CD1c-positive myeloid dendritic cell (primary cell): ENCODE data around the gene SEC24C.
"Not testable (repeated sequence)": the region's sequence is repeated elsewhere in the genome, so short reads cannot be mapped to it uniquely, and the experiment has no call there.

Experiments
- DNase-seq: peaks from one replicate; pipeline ENCODE4 v3.0.0-alpha.2; 2016; ENCODE audit errors: extremely low spot score

SEC24C gene

GRCh38 chr10:73771722-73772280 is 27.6 kb downstream of the SEC24C start:
- DNase-seq: peak; percentile 92

DNA sequence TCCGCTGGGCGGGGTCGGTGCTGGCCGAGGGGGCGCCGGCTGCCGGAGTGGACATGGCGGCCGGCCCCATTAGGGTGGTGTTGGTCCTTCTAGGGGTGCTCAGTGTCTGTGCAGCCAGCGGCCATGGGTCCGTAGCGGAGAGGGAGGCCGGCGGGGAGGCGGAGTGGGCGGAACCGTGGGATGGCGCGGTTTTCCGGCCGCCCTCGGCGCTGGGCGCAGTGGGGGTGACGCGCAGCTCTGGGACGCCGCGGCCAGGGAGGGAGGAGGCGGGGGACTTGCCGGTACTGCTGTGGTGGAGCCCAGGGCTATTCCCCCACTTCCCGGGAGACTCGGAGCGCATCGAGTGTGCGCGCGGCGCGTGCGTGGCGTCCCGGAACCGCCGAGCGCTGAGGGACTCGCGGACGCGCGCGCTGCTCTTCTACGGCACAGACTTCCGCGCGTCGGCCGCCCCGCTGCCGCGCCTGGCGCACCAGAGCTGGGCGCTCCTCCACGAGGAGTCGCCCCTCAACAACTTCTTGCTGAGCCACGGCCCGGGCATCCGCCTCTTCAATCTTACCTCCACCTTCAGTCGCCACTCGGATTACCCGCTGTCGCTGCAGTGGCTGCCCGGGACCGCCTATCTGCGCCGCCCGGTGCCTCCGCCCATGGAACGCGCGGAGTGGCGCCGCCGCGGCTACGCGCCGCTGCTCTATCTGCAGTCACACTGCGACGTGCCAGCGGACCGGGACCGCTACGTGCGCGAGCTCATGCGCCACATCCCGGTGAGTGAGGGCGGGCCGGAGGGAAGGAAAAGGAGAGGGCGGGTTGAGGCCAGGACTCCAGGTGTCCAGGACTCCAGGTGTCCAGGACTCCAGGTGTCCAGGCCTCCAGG is 28.3 kb downstream of the SEC24C start:
- peak; percentile 95 for DNase-seq

GRCh38 chr10:73773152-73773879 is 29.1 kb downstream of the SEC24C start:
- no peak for DNase-seq

- no peak for DNase-seq
Measured at GRCh38 chr10:73774637-73775036, 30.5 kb downstream of the SEC24C start.

- DNase-seq: no peak
Measured at GRCh38 chr10:73779018-73779417, 34.8 kb downstream of the SEC24C start.

DNA sequence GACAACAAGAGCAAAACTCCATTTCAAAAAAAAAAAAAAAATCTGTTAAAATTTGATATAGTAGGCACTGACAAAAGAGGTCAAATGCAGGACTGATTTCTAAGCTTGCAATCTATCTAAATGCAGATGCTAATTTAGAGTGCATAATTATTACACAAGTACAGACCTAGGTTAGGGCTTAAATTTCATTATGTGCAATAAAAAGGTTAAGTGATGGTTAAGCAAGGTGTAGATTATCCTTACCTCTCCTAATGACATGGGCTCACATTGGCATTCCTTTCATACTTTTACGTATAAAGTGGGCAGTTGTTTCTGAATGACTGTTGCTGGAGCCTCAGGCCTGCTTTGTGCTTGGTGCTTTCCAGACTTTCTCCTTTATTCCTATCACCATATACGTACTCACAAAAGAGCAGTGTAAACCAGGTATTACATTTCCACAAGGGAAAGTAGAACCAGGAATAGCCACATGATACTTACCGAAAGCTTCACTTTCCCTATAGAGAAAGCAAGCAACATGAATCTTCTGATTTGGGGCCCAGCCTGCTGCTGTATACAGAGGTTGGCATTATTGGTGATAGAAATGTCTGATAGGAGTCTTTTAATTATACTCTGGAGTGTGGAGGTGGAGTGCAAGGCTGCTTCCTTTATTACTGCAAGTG is 35.5 kb downstream of the SEC24C start:
- no peak for DNase-seq

DNA sequence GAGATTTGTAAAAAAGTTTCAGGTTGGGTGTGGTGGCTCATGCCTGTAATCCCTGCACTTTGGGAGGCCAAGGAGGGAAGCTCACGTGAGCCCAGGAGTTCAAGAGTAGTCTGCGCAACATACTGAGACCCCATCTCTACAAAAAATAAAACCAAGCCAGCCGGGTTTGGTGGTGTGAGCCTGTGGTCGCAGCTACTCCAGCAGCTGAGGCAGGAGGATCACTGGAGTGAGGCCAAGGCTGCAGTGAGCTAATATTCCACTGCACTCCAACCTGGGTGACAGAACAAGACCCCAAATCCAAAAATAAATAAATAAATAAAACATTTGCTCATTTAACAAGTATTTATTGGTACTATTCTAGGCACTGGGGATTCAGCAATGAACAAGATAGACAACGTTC is 36.1 kb downstream of the SEC24C start:
- no peak for DNase-seq

- no peak for DNase-seq
Measured at GRCh38 chr10:73780966-73781365, 36.8 kb downstream of the SEC24C start.

DNA sequence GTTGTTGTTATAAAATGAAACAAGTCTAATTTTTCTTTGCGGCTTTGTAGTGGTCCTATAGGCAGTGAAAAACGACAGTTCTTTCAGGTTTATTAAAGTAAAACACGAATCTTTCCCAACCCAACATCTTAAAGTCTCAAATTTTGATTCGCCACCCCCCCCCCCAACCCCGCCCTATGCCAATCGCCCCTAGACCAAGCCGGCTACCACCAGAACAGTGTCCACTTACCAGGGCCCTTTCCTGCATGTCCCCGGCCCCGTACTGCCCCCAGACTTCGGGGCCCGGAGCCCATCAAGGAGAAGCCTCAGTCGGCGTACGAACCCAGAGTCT is 37.3 kb downstream of the SEC24C start:
- DNase-seq: no peak

GRCh38 chr10:73781879-73782748 is 37.9 kb downstream of the SEC24C start, which contains the start of gene CHCHD1:
Gene CHCHD1 (plus strand): TSS chr10:73782048. CDS start chr10:73782076, 28 bp downstream.
- DNase-seq: peak; percentile 94

GRCh38 chr10:73782749-73783085 is 38.5 kb downstream of the SEC24C start:
- DNase-seq: no peak

DNA sequence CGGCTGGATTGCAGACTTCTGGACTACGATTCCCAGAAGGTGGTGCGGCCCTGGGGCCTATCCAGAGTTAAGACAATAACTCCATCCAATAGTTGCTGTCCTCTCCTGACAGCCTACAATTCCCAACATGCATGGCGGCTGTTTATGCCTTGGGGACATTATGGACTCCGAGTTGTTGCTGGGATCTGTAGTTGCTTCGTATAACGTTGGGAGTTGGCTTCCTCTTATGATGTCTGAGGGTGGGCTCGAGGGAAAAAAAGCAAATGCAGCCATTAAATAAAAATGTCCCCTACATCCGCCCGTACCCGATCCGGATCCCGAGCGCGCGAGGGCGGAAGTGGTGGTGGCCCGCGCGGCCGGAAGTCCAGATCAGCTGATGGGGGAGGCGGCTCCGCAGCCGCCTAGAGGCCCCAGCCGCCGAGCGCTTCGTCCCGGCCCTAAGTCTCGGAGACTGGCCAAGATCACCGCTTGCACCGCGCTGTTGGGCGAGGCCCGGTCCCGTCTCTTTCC is 41.1 kb downstream of the SEC24C start, which contains the start of gene ZSWIM8:
ZSWIM8 (plus strand) TSS at position 396 of the 510 bp plus-strand sequence. CDS start 273 bp downstream, outside the sequence.
- DNase-seq: peak; percentile 94

DNA sequence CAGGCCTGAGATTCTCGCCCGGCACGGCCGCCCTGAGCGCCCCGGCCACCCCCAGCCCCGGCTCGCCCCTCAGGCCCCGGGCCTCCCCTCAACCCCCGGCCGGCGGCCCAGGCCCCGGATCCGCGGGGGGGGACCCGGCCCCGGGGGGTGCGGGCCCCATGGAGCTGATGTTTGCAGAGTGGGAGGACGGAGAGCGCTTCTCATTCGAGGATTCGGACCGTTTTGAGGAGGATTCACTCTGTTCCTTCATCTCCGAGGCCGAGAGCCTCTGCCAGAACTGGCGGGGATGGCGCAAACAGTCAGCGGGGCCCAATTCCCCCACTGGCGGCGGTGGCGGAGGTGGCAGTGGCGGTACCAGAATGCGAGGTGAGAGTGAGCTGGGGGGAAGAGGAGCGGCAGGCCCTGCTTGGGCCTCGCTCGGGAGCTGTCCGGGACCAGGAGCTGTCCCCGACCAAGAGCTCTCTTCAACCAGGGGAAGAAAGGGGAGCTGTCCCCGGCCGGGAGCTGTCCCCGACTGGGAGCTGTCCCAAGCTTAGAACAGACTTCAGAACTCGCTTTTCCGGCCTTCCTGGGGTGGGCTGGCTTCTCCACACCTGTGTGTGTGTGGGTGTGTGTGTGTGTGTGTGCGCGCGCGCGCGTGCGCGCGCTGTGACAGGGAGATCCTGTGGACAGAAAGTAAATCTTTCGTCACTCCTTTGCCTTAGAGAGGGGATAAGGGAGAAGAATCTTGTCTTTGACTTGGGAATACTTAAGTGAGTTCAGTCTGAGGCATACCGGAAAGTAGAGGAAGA is 41.7 kb downstream of the SEC24C start:
- peak; percentile 30 for DNase-seq

DNA sequence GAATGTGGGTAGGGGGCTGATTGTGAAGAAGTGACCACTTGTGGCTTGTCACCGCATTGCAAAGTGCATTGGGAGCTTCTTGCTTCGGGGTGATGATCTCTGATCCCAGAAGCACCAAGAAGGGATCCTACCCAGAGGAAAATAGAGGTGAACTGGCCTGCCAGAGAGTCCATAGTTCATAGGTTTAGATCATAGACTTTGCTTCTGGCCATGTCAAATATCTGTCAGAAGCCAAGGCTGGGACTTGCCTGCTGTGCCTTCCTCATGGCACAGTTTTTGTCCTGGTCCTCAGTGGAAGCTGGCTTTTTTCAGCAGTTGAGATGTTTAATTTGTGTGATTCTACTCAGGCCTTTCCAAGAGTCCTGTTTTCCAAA is 42.3 kb downstream of the SEC24C start:
- DNase-seq: no peak

DNA sequence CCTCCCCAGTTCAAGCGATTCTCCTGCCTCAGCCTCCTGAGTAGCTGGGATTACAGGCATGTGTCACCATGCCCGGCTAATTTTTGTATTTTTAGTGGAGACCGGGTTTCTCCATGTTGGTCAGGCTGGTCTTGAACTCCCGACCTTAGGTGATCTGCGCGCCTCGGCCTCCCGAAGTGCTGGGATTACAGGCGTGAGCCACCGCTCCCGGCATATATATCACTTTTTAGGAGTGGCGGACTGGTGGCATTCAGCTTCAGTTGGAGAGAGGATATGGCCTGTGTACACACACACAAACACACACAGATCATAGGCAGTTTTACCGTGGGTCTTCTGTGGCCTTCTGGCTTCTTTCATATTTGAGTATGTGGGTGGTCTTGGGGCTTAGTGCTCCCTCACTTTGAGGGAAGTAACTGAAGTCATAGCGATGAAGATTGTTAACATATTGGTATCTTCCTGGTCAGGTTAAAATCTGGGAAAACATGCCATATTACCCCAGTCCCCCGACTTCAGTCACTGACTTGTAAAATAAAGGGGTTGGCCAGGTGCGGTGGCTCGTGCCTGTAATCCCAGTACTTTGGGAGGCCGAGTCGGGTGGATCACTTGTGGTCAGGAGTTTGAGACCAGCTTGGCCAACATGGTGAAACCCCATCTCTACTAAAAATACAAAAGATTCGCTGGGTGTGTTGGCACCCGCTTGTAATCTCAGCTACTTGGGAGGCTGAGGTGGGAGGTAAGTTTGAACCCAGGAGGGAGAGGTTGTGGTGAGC is 43.0 kb downstream of the SEC24C start:
- DNase-seq: not testable (repeated sequence)

- no peak for DNase-seq
Measured at GRCh38 chr10:73788864-73789658, 44.9 kb downstream of the SEC24C start.

- no peak for DNase-seq
Measured at GRCh38 chr10:73789659-73790055, 45.5 kb downstream of the SEC24C start.

- DNase-seq: no peak
Measured at GRCh38 chr10:73790886-73791625, 46.9 kb downstream of the SEC24C start.
